ENCODE data around the gene PNISR.
"Not testable (repeated sequence)": the region's sequence is repeated elsewhere in the genome, so short reads cannot be mapped to it uniquely, and the experiment has no call there.

PNISR gene, protein sequence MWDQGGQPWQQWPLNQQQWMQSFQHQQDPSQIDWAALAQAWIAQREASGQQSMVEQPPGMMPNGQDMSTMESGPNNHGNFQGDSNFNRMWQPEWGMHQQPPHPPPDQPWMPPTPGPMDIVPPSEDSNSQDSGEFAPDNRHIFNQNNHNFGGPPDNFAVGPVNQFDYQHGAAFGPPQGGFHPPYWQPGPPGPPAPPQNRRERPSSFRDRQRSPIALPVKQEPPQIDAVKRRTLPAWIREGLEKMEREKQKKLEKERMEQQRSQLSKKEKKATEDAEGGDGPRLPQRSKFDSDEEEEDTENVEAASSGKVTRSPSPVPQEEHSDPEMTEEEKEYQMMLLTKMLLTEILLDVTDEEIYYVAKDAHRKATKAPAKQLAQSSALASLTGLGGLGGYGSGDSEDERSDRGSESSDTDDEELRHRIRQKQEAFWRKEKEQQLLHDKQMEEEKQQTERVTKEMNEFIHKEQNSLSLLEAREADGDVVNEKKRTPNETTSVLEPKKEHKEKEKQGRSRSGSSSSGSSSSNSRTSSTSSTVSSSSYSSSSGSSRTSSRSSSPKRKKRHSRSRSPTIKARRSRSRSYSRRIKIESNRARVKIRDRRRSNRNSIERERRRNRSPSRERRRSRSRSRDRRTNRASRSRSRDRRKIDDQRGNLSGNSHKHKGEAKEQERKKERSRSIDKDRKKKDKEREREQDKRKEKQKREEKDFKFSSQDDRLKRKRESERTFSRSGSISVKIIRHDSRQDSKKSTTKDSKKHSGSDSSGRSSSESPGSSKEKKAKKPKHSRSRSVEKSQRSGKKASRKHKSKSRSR

DNA sequence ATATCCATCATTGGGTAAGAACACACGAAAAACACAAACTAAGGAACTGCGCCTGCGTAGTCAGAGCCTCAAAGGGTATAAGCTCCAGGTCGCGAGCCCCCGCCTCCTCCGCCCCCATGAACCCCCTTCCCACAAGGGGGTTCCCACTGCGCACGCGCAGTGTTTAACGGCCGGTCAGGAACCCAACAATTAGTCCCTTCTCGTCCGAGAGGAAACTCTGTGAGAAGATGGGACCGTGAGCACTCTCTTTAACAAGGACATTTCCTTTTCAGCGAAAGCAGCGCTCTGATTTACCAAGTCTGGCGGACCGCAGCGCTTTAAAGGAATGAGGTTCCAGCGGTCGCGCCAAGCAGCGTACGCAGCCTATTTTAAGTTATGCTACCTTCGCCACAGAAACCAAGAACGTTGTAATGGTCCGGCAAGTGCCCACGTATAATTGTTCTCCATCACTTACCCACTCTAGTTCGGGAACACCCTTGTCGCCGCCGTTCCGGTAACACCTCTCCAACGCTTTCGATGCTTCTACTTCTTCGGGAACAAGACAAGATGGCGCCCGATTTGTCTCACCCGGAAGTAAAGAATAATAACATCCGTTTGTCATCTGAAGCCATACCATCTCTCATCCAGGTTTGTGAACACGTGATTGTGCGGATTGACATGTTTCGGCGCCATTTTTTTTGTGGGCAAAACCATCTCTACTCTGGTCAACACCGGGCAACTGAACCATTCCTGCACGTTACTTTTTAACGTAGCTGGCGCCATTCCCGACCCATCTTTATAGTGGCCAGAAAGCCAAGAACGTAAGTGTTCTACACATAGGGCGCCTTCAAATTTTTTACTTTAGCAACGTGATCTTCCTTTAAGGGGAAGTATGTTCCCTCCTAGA lies at the start of gene PNISR:
PNISR (minus strand) TSS at position 548 of the 886 bp plus-strand sequence. CDS start 10,649 bp downstream, outside the sequence.
- DNase-seq (ENCODE audit: low read depth in 1 of 2, low spot score in 1 of 2), result peak; percentile 39 to 98
- in situ Hi-C loops (cut with HindIII; ENCODE audit: low pct_unique_long_range_greater_than_20kb, low sequenced_read_pairs), result no loop called here
- TF ChIP-seq JUND (IDR thresholded peaks at IDR 0.05; ENCODE audit: low read depth), result no peak

DNA sequence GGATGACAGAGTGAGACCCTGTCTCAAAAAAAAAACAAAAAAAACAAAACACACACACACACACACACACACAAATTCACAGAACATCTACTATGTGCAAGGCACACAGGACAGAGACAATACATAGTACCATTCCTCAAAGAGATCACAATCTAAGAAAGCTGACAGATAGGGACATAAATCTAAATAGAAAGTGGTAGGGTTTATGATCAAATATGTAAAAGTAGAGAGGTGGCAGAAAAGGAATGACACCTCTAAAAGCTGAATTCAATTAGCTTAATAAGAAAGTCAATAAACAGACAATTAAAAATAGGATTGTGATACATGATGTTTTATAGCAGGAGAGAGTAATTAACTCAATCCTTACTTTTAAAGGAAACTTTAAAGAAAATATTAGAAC lies 48.6 kb upstream of the PNISR start:
- DNase-seq (ENCODE audit: low read depth in 1 of 2, low spot score in 1 of 2), result no peak
- TF ChIP-seq JUND (IDR thresholded peaks at IDR 0.05; ENCODE audit: low read depth), result no peak
- in situ Hi-C loops (cut with HindIII; ENCODE audit: low pct_unique_long_range_greater_than_20kb, low sequenced_read_pairs), result no loop called here

DNA sequence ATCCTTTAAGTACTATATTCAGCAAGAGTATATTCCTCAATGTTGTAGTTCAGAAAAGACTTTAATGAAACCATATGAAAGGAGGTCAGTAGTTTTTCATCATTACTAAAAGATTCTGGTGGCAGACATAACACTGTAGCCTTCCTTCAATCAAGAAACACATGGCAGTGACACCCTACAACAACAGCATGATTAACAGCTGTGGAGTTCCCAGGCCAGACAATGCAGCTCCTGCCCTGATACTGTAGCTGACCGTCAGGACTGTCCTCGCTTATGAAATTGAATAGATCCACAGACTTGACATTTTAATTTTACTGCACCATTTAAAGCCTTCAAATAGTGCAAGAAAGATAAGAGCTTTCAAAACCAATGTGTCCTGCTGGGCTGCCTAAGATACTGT lies 46.5 kb upstream of the PNISR start:
- no peak for TF ChIP-seq JUND (IDR thresholded peaks at IDR 0.05; ENCODE audit: low read depth)
- in situ Hi-C loops (cut with HindIII; ENCODE audit: low pct_unique_long_range_greater_than_20kb, low sequenced_read_pairs), result no loop called here
- DNase-seq (ENCODE audit: low read depth in 1 of 2, low spot score in 1 of 2), result no peak

DNA sequence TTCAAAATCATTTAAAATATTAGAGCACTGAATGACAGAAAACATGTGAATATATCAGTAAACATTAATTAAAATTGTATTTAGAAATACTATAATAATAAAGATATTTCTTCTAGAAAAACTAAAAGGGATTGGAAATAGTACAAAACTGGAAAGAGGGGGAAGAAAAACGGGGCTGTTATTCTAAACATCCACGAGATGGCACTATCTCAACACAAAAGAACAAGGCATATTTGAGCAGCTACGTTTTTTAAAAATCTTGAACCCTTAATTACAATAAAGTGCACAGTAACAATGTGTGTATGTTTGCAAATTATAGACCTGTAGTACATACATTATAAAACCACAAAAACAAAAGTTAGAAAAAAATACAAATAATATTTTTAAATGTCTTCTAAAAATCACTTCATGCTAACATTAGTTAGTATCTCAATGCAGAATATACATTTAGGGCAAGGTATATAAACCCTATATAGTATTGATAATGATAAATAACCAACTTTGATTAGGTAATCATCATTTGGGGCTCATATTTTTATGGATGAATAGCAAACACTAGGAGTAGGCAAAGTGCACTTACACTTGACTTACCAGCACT lies 42.5 kb upstream of the PNISR start:
- peak in 1 of 2 experiments; percentile 32 for DNase-seq (ENCODE audit: low read depth in 1 of 2, low spot score in 1 of 2)
- TF ChIP-seq JUND (IDR thresholded peaks at IDR 0.05; ENCODE audit: low read depth), result no peak
- in situ Hi-C loops (cut with HindIII; ENCODE audit: low pct_unique_long_range_greater_than_20kb, low sequenced_read_pairs), result no loop called here

DNA sequence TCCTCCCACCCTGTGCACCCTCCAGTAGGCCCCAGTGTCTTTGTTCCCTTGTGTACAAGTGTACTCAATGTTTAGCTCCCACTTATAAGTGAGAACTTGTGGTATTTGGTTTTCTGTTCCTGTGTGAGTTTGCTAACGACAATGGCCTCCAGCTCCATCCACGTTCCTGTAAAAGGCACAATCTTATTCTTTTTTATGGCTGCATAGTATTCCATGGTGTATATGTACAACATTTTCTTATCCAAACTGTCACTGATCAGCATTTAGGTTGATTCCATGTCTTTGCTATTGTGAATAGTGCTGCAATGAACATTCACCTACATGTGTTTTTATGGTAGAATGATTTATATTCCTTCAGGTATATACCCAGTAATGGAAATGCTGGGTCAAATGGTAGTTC lies 34.0 kb upstream of the PNISR start:
- DNase-seq (ENCODE audit: low read depth in 1 of 2, low spot score in 1 of 2); in situ Hi-C loops (cut with HindIII; ENCODE audit: low pct_unique_long_range_greater_than_20kb, low sequenced_read_pairs): not testable (repeated sequence)

DNA sequence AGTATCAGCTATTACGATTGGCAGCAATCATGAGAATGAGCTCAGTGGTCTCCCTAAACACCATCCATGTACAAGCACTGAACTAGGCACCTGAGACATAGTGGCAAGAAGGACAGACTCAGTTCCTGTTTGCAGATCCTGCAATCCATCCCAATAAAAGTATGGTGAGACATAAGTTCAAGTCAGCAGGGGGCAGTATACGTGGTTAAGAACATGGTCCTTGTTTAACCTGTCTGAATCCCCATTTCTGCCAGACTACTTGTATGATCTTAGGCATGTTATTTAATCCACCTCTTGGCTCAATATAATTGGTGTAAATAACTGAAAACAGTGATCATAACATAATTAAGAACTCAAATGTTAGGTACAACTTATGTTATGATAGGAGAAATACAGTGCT lies 33.2 kb upstream of the PNISR start:
- peak in 1 of 2 experiments; percentile 28 for DNase-seq (ENCODE audit: low read depth in 1 of 2, low spot score in 1 of 2)
- in situ Hi-C loops (cut with HindIII; ENCODE audit: low pct_unique_long_range_greater_than_20kb, low sequenced_read_pairs), result no loop called here
- no peak for TF ChIP-seq JUND (IDR thresholded peaks at IDR 0.05; ENCODE audit: low read depth)

DNA sequence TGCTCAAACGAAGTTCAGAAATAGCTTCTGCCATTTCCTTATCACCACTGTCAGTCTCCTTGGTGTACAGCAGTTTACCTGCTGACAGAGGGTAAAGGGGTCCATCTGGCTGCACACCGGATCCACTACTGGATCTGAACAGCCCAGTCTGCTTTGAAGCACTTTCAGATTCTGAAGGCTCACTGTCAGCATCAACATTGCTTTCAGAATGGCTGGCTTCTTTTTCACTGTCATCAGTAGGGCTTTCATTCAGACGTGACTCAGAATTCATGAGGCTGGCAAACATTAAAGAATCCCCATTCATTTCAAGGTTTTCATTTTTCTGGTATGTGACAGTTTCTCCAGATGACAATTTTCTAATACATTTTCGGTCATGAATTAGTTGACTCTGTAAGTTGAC lies 21.0 kb upstream of the PNISR start:
- no peak for DNase-seq (ENCODE audit: low read depth in 1 of 2, low spot score in 1 of 2)
- in situ Hi-C loops (cut with HindIII; ENCODE audit: low pct_unique_long_range_greater_than_20kb, low sequenced_read_pairs), result no loop called here

DNA sequence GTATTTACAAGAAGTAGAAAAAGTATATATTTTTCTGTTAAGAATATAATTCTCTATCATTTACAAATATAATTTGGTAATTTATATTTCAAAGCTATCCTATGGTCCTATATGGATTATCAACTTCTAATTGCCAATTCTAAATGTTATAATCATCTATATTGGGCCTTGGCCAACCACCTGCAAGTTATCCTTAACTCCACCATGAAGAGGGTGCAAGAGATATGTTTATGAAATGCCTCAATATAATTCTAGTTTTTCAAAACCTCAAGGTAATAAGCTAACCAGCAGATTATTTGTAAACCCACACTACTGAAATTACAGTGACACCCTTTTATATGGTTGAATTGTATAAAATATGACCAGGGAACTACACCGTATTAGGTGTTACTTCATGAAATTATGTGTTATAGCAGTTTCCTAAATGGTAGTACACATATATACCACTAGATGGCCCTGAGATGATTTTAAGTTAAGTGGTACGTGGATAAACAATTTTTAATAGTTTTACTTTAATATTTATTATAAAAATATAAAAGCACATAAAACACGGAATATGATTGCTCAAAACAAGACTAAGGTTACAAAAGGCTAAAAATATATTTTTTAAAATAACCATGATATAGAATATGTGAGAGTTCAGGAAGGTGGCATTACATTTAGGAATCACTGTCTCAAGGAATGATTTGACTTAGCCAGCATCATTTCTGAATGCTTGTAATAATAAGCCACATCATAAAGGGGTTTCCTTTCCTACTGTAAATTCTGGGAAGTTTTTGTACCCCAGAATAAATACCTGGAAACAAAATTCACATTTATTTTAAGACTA lies 9.8 kb upstream of the PNISR start:
- no peak for TF ChIP-seq JUND (IDR thresholded peaks at IDR 0.05; ENCODE audit: low read depth)
- DNase-seq (ENCODE audit: low read depth in 1 of 2, low spot score in 1 of 2), result peak in 1 of 2 experiments; percentile 10
- in situ Hi-C loops (cut with HindIII; ENCODE audit: low pct_unique_long_range_greater_than_20kb, low sequenced_read_pairs), result no loop called here

More for the DNA sequence above, 21.0 kb upstream of the PNISR start:
- TF ChIP-seq JUND (IDR thresholded peaks at IDR 0.05; ENCODE audit: low read depth), result no peak

DNA sequence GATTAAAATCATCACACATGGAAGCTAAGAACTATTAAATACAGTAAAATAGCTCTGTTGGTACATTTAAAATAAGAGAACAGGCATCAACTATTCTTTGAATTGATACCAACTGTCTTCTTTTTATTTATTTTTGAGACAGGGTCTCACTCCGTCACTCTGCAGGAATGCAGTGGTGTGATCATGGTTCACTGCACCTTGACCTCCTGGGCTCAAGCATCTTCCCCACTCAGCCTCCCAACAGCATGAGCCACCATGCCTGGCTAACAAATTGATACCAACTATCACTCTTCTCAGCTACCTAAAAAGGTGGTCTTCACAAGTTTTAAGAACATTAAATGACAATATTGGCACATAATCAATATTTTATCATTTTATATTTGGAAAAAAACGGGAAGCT lies 7.8 kb upstream of the PNISR start:
- in situ Hi-C loops (cut with HindIII; ENCODE audit: low pct_unique_long_range_greater_than_20kb, low sequenced_read_pairs), result no loop called here
- no peak for TF ChIP-seq JUND (IDR thresholded peaks at IDR 0.05; ENCODE audit: low read depth)
- DNase-seq (ENCODE audit: low read depth in 1 of 2, low spot score in 1 of 2), result no peak

DNA sequence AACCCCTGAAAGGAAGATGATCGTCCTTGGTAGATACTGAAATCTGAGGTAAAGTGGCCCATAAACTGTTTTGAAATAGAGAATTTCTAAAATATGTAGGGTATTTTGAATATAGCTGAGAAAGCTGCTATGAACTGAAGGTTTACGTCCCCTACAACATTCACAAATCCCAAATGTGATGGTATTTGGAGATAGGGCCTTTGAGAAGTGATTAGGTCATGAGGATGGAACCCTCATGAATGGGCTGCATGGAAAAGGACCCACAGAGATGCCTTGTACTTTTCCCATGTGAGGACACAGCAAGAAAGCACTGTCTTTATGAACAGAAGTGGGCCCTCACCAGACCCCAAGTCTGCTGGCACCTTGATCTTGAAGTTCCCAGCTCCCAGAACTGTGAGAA lies 6.8 kb upstream of the PNISR start:
- in situ Hi-C loops (cut with HindIII; ENCODE audit: low pct_unique_long_range_greater_than_20kb, low sequenced_read_pairs), result no loop called here
- DNase-seq (ENCODE audit: low read depth in 1 of 2, low spot score in 1 of 2), result no peak
- TF ChIP-seq JUND (IDR thresholded peaks at IDR 0.05; ENCODE audit: low read depth), result no peak

DNA sequence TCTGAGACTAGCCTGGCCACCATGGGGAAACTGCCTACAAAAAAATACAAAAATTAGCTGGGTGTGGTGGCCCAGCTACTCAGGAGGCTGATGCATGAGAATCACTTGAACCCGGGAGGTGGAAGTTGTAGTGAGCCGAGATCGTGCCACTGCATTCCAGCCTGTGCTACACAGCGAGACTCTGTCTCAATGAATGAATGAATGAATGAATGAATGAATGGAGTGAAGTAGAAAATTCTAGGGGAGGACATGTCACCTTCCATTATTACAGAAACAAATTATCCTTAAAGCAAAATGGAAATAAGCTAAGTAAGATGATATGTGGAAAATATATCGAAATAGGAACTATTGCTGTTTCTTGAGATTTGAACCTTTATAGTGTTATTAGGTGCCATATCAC lies 2.9 kb upstream of the PNISR start:
- no peak for TF ChIP-seq JUND (IDR thresholded peaks at IDR 0.05; ENCODE audit: low read depth)
- DNase-seq (ENCODE audit: low read depth in 1 of 2, low spot score in 1 of 2), result no peak
- in situ Hi-C loops (cut with HindIII; ENCODE audit: low pct_unique_long_range_greater_than_20kb, low sequenced_read_pairs), result no loop called here

Data from T47D (cell line).